K562 (cell line): Measurements from ENCODE around the gene ZFP30. TPM values are rescaled to one million over a fixed set of nuclear protein-coding genes. Genes with fewer than 3 reads are reported as not detected.

ENCODE experiments used
- BACH1 ChIP-seq: fragments of 200-800 bp; sonication (Bioruptor generic); IDR thresholded peaks from 2 replicates; pipeline ENCODE4 v1.6.1; 2016; ENCODE audit warnings: missing genetic modification characterization, missing compliant biosample characterization
- CREB5 ChIP-seq: fragments of 250-450 bp; sonication (Bioruptor Pico); IDR thresholded peaks from 2 replicates; pipeline ENCODE4 v1.5.0; 2020; ENCODE audit warnings: mild to moderate bottlenecking
- ELF4 ChIP-seq: fragments of 450-650 bp; formaldehyde crosslinking; IDR thresholded peaks from 2 replicates; pipeline ENCODE4 v1.4.0; 2022; ENCODE audit warnings: missing genetic modification characterization
- EP300 ChIP-seq: IDR thresholded peaks from 2 replicates; pipeline ENCODE4 v1.6.1; 2012; ENCODE audit warnings: low read length, improper control_type of control experiment
- EP400 ChIP-seq: fragments of 450-650 bp; IDR thresholded peaks from 2 replicates; pipeline ENCODE4 v1.6.1; 2017; ENCODE audit warnings: antibody characterized with exemption, mild to moderate bottlenecking, moderate library complexity
- GTF2E2 ChIP-seq: fragments of 200-800 bp; sonication (Bioruptor generic); IDR thresholded peaks from 2 replicates; pipeline ENCODE4 v1.6.1; 2016; ENCODE audit warnings: missing genetic modification characterization, missing compliant biosample characterization
- HDAC2 ChIP-seq: fragments of 450-650 bp; IDR thresholded peaks from 2 replicates; pipeline ENCODE4 v1.6.1; 2016; ENCODE audit warnings: mild to moderate bottlenecking
- ID3 ChIP-seq, 2 experiments: fragments of 250-450 bp in 1 of 2; fragments of 450-650 bp in 1 of 2; sonication (Bioruptor Pico) in 1 of 2; IDR thresholded peaks; 2 replicates each; pipeline versions ENCODE4 v1.6.1 to v1.8.0; 2016 to 2021; ENCODE audit warnings: mild to moderate bottlenecking in 2 of 2, moderate library complexity in 2 of 2, missing compliant biosample characterization in 1 of 2, missing genetic modification characterization in 1 of 2
- KDM4B ChIP-seq, 2 experiments: fragments of 450-650 bp in 1 of 2; sonication (generic) in 1 of 2; IDR thresholded peaks; 2 replicates each; pipeline ENCODE4 v1.6.1; 2016 to 2017; ENCODE audit warnings: borderline replicate concordance in 2 of 2, antibody characterized with exemption in 1 of 2, low read depth in 1 of 2, mild to moderate bottlenecking in 1 of 2
- MED1 ChIP-seq: sonication (generic); formaldehyde crosslinking; IDR thresholded peaks from 2 replicates; pipeline ENCODE4 v1.8.1; 2023; ENCODE audit warnings: missing genetic modification reagents, borderline replicate concordance
- MEF2A ChIP-seq: IDR thresholded peaks from 2 replicates; pipeline ENCODE4 v1.6.1; 2011; ENCODE audit warnings: low read depth, mild to moderate bottlenecking, low read length, moderate library complexity; ENCODE audit not compliant: control insufficient read depth
- NBN ChIP-seq: fragments of 450-650 bp; IDR thresholded peaks from 2 replicates; pipeline ENCODE4 v1.6.1; 2016; ENCODE audit warnings: low read depth, mild to moderate bottlenecking
- NFE2 ChIP-seq: IDR thresholded peaks from 2 replicates; pipeline ENCODE4 v1.6.1; 2014; ENCODE audit warnings: antibody characterized with exemption, low read depth
- RNF2 ChIP-seq: sonication (generic); IDR thresholded peaks from 2 replicates; pipeline ENCODE4 v1.6.1; 2016
- SOX6 ChIP-seq: fragments of 450-650 bp; IDR thresholded peaks from 2 replicates; pipeline ENCODE4 v1.6.1; 2014; ENCODE audit warnings: mild to moderate bottlenecking
- SUPT5H ChIP-seq: fragments of 450-650 bp; IDR thresholded peaks from 2 replicates; pipeline ENCODE4 v1.6.1; 2016
- TAL1 ChIP-seq: fragments of 450-650 bp; IDR thresholded peaks from 2 replicates; pipeline ENCODE4 v1.6.1; 2016; ENCODE audit warnings: mild to moderate bottlenecking
- TBP ChIP-seq: optimal IDR thresholded peaks from 2 replicates; pipeline ENCODE3; 2011; ENCODE audit warnings: low read depth, low read length, improper control_type of control experiment
- TEAD4 ChIP-seq, 2 experiments: sonication (generic) in 1 of 2; formaldehyde crosslinking in 1 of 2; IDR thresholded peaks; 2 replicates each; pipeline versions ENCODE4 v1.6.1 to v1.8.0; 2012 to 2022; ENCODE audit warnings: borderline replicate concordance in 1 of 2, inconsistent platforms in 1 of 2, low read length in 1 of 2, mild to moderate bottlenecking in 1 of 2, missing genetic modification reagents in 1 of 2
- THAP12 ChIP-seq: fragments of 250-450 bp; sonication (Bioruptor Pico); IDR thresholded peaks from 2 replicates; pipeline ENCODE4 v1.9.0; 2021; ENCODE audit warnings: mild to moderate bottlenecking, inconsistent platforms
- TRIM25 ChIP-seq: fragments of 450-650 bp; IDR thresholded peaks from 2 replicates; pipeline ENCODE4 v1.7.0; 2016; ENCODE audit warnings: borderline replicate concordance
- TSC22D4 ChIP-seq: fragments of 450-650 bp; IDR thresholded peaks from 2 replicates; pipeline ENCODE4 v1.6.1; 2016; ENCODE audit warnings: missing genetic modification characterization, missing biosample characterization, control low read depth
- ZNF121 ChIP-seq: sonication (generic); formaldehyde crosslinking; conservative IDR thresholded peaks from 2 replicates; pipeline ENCODE4 v1.8.0; 2022; ENCODE audit warnings: missing genetic modification reagents
- ZNF174 ChIP-seq: fragments of 250-450 bp; sonication (Bioruptor Pico); IDR thresholded peaks from 2 replicates; pipeline ENCODE4 v1.4.0; 2020; ENCODE audit warnings: mild to moderate bottlenecking
- ZNF589 ChIP-seq: fragments of 200-800 bp; sonication (Bioruptor generic); IDR thresholded peaks from 2 replicates; pipeline ENCODE4 v1.6.1; 2016; ENCODE audit warnings: low read depth, missing genetic modification characterization, missing compliant biosample characterization
- polyA plus RNA-seq, 8 experiments: library from polyadenylated mRNA; depleted of rRNA in 4 of 8; stranded (reverse) in 5 of 8; unstranded in 3 of 8; fragments of >200 nt; fragmentation: Nextera tagmentation in 2 of 8; fragmentation: Illumina TruSeq in 1 of 8; extraction: Ambion mirVana in 2 of 8; extraction: Trizol in 1 of 8; gene quantifications; 2 replicates each; pipeline versions ENCODE4 v1.2.1 to v1.2.3, GENCODE V29; 2011 to 2014; ENCODE audit warnings: inconsistent platforms in 1 of 8, missing spikeins in 1 of 8
- total RNA-seq, 7 experiments: library from RNA; depleted of rRNA in 6 of 7; stranded (reverse); fragments of >200 nt in 6 of 7; fragmentation: Illumina TruSeq in 2 of 7; extraction: Trizol in 2 of 7; gene quantifications; 2 replicates each; pipeline versions ENCODE4 v1.2.1 to v1.2.3, GENCODE V29; 2011 to 2021; ENCODE audit warnings: low replicate concordance in 1 of 7

Gene ZFP30
- total and polyA plus RNA-seq, 9 of the 15 experiments (the other 6 are each of a cell fraction or from before 2014, with no cell fraction given) = 1.1 to 11.3 (median 4.9) TPM

GRCh38 chr19:37692956-37693620 is 37.8 kb upstream of the ZFP30 start (continued):
- TF ChIP-seq HDAC2 = 0 out of 2 replicates have a peak, but pooled peaks have one; percentile 21
- no peak for TF ChIP-seq TRIM25
- TF ChIP-seq TBP = no peak
- TF ChIP-seq NBN = no peak
- no peak for TF ChIP-seq MED1 (CRISPR knock-in tag)
- no peak for TF ChIP-seq RNF2
- TF ChIP-seq EP300 = no peak
- peak; percentile 78 for TF ChIP-seq TEAD4 (IDR thresholded peaks at IDR 0.05; ENCODE audit: low read length)
- TF ChIP-seq TEAD4 (CRISPR knock-in tag; IDR thresholded peaks at IDR 0.05; ENCODE audit: borderline replicate concordance) = no peak
- TF ChIP-seq THAP12 (CRISPR knock-in tag) = no peak
- TF ChIP-seq TSC22D4 (tag) = no peak
- no peak for TF ChIP-seq GTF2E2
- no peak for TF ChIP-seq BACH1 (tag)
- no peak for TF ChIP-seq NFE2
- TF ChIP-seq ELF4 (CRISPR knock-in tag) = no peak
- no peak for TF ChIP-seq ID3 (CRISPR knock-in tag; IDR thresholded peaks at IDR 0.05)
- no peak for TF ChIP-seq ID3 (tag; IDR thresholded peaks at IDR 0.05)
- no peak for TF ChIP-seq SUPT5H
- TF ChIP-seq ZNF174 (CRISPR knock-in tag) = no peak
- TF ChIP-seq MEF2A = no peak
- TF ChIP-seq TAL1 = peak; percentile 69
- no peak for TF ChIP-seq CREB5 (CRISPR knock-in tag)
- TF ChIP-seq ZNF121 (CRISPR knock-in tag) = no peak
- no peak for TF ChIP-seq EP400
- TF ChIP-seq ZNF589 = no peak
- peak; percentile 48; the same call in 1 of the 2 replicates for TF ChIP-seq SOX6
- no peak for TF ChIP-seq KDM4B (IDR thresholded peaks at IDR 0.05; ENCODE audit: borderline replicate concordance in 2 of 2, low read depth in 1 of 2)
